H1 (cell line): ENCODE results near the gene NKAIN2. TPM values are rescaled to one million over a fixed set of nuclear protein-coding genes. Genes with fewer than 3 reads are reported as not detected.

Source experiments
- CTCF ChIA-PET: fragments of 300-600 bp; sonication (Branson Sonifier 250); formaldehyde crosslinking; loops from one replicate; lab custom pipeline; 2021; ENCODE audit not compliant: partially characterized antibody; lab: Charles Lee
- POLR2A ChIA-PET: fragments of 300-600 bp; sonication (Branson Sonifier 250); formaldehyde crosslinking; loops from one replicate; lab custom pipeline; 2021; ENCODE audit warnings: inconsistent platforms; ENCODE audit not compliant: partially characterized antibody; lab: Charles Lee
- DNase-seq, 2 experiments: peaks; one replicate each; pipeline versions ENCODE4 v3.0.0 to v3.0.0-alpha.2; 2010 to 2022; ENCODE audit warnings: low spot score in 2 of 2, low read depth in 1 of 2, mixed read lengths in 1 of 2
- FAIRE-seq: peaks from 2 replicates; lab custom pipeline; 2011; peaks lifted over from hg19 to GRCh38; lab: Jason Lieb, UNC
- H2AFZ ChIP-seq: 2 replicates; pipeline ENCODE4 v1.8.1; 2012; ENCODE audit warnings: low read length, inconsistent platforms
- H2AK5ac ChIP-seq: 2 replicates; pipeline ENCODE4 v1.6.1; 2013; ENCODE audit warnings: low read depth, low read length
- H2BK120ac ChIP-seq: replicated peaks from 2 replicates; pipeline ENCODE3; 2013; ENCODE audit warnings: low read depth, low read length, inconsistent platforms
- H2BK12ac ChIP-seq: 2 replicates; pipeline ENCODE4 v1.6.1; 2013; ENCODE audit warnings: low read depth, low read length
- H2BK15ac ChIP-seq: 2 replicates; pipeline ENCODE4 v1.6.1; 2013; ENCODE audit warnings: low read length
- H2BK20ac ChIP-seq: 2 replicates; pipeline ENCODE4 v1.6.1; 2013; ENCODE audit warnings: low read length
- H2BK5ac ChIP-seq: 2 replicates; pipeline ENCODE4 v1.6.1; 2013; ENCODE audit warnings: low read depth, low read length
- H3K14ac ChIP-seq: 2 replicates; pipeline ENCODE4 v1.6.1; 2013; ENCODE audit warnings: inconsistent platforms; ENCODE audit not compliant: insufficient read length
- H3K18ac ChIP-seq: 2 replicates; pipeline ENCODE4 v1.6.1; 2013; ENCODE audit warnings: low read length; ENCODE audit errors: extremely low read depth
- H3K23ac ChIP-seq: 2 replicates; pipeline ENCODE4 v1.6.1; 2013; ENCODE audit warnings: inconsistent platforms; ENCODE audit not compliant: insufficient read length
- H3K23me2 ChIP-seq: 2 replicates; pipeline ENCODE4 v1.6.1; 2013; ENCODE audit warnings: low read depth, low read length
- H3K27ac ChIP-seq: 2 replicates; pipeline ENCODE4 v1.6.1; 2011; ENCODE audit warnings: low read depth, low read length, inconsistent platforms
- H3K27me3 ChIP-seq, 4 experiments: replicated peaks in 1 of 4; 1 replicate in 1 of 4; 2 replicates in 3 of 4; pipeline versions ENCODE4 v1.6.1 to v1.8.1; 2011 to 2013; ENCODE audit warnings: low read length in 3 of 4, mild to moderate bottlenecking in 3 of 4, inconsistent platforms in 2 of 4, mixed read lengths in 2 of 4, moderate library complexity in 1 of 4; ENCODE audit not compliant: control insufficient read depth in 3 of 4, insufficient read depth in 3 of 4; ENCODE audit errors: extremely low read depth in 1 of 4
- H3K36me3 ChIP-seq, 4 experiments: 2 replicates each; pipeline versions ENCODE4 v1.6.1 to v1.8.1; 2011 to 2013; ENCODE audit warnings: mild to moderate bottlenecking in 4 of 4, low read length in 3 of 4, moderate library complexity in 2 of 4, control low read depth in 1 of 4, inconsistent platforms in 1 of 4; ENCODE audit not compliant: insufficient read depth in 4 of 4, control insufficient read depth in 2 of 4
- H3K4ac ChIP-seq: replicated peaks from 2 replicates; pipeline ENCODE3; 2013; ENCODE audit warnings: low read length, low read depth, mixed read lengths, inconsistent platforms; ENCODE audit not compliant: insufficient read length
- H3K4me1 ChIP-seq, 4 experiments: replicated peaks in 1 of 4; 1 replicate in 1 of 4; 2 replicates in 3 of 4; pipeline versions ENCODE4 v1.6.1 to v1.8.1; 2011 to 2013; ENCODE audit warnings: low read length in 3 of 4, inconsistent platforms in 2 of 4, mixed read lengths in 1 of 4; ENCODE audit not compliant: insufficient read depth in 4 of 4, control insufficient read depth in 3 of 4
- H3K4me2 ChIP-seq, 2 experiments: 2 replicates each; pipeline versions ENCODE4 v1.6.1 to v1.8.1; 2011 to 2013; ENCODE audit warnings: low read depth in 2 of 2, low read length in 2 of 2, control low read depth in 1 of 2, inconsistent platforms in 1 of 2, mild to moderate bottlenecking in 1 of 2; ENCODE audit not compliant: insufficient read depth in 1 of 2
- H3K4me3 ChIP-seq, 4 experiments: fragments of 200-600, 300-600 bp in 1 of 4; sonication (generic), shearing (Covaris generic), sonication (Bioruptor Twin) in 1 of 4; 2 replicates each; pipeline versions ENCODE4 v1.5.1 to v1.8.1; 2011 to 2016; ENCODE audit warnings: low read length in 4 of 4, low read depth in 3 of 4, control low read depth in 2 of 4, inconsistent platforms in 2 of 4, mild to moderate bottlenecking in 2 of 4, mixed read lengths in 1 of 4, moderate library complexity in 1 of 4; ENCODE audit not compliant: insufficient read depth in 2 of 4; ENCODE audit errors: extremely low read depth in 1 of 4
- H3K56ac ChIP-seq: replicated peaks from 2 replicates; pipeline ENCODE3; 2013; ENCODE audit warnings: low read depth, mild to moderate bottlenecking, mixed read lengths, low read length, inconsistent platforms; ENCODE audit not compliant: insufficient read length
- H3K79me1 ChIP-seq: 2 replicates; pipeline ENCODE4 v1.6.1; 2013; ENCODE audit warnings: low read depth, low read length, control low read depth
- H3K79me2 ChIP-seq, 2 experiments: 2 replicates each; pipeline versions ENCODE4 v1.6.1 to v1.8.1; 2012 to 2013; ENCODE audit warnings: low read length in 2 of 2, mild to moderate bottlenecking in 2 of 2, inconsistent platforms in 1 of 2; ENCODE audit not compliant: insufficient read depth in 2 of 2, control insufficient read depth in 1 of 2
- H3K9ac ChIP-seq, 4 experiments: replicated peaks in 1 of 4; 1 replicate in 1 of 4; 2 replicates in 3 of 4; pipeline versions ENCODE4 v1.6.1 to v1.8.1; 2011 to 2013; ENCODE audit warnings: low read depth in 3 of 4, low read length in 3 of 4, control low read depth in 2 of 4, mild to moderate bottlenecking in 2 of 4, moderate library complexity in 2 of 4, inconsistent platforms in 1 of 4; ENCODE audit errors: extremely low read depth in 1 of 4
- H3K9me3 ChIP-seq, 2 experiments: 2 replicates each; pipeline versions ENCODE4 v1.6.1 to v1.8.1; 2012 to 2013; ENCODE audit warnings: mild to moderate bottlenecking in 2 of 2, moderate library complexity in 2 of 2, control low read depth in 1 of 2, inconsistent platforms in 1 of 2, low read depth in 1 of 2, low read length in 1 of 2, mixed read lengths in 1 of 2; ENCODE audit not compliant: insufficient read depth in 2 of 2
- H4K20me1 ChIP-seq, 2 experiments: replicated peaks in 1 of 2; 2 replicates each; pipeline versions ENCODE3 to v1.8.1; 2011 to 2013; ENCODE audit warnings: inconsistent platforms in 2 of 2, low read length in 2 of 2, mild to moderate bottlenecking in 1 of 2; ENCODE audit not compliant: insufficient read depth in 2 of 2, control insufficient read depth in 1 of 2
- H4K5ac ChIP-seq: 2 replicates; pipeline ENCODE4 v1.6.1; 2013; ENCODE audit warnings: low read length, low read depth, mixed read lengths, inconsistent platforms; ENCODE audit not compliant: insufficient read length
- H4K8ac ChIP-seq: 2 replicates; pipeline ENCODE4 v1.8.0; 2013; ENCODE audit warnings: mild to moderate bottlenecking, moderate library complexity, low read length, inconsistent platforms; ENCODE audit not compliant: insufficient read depth; ENCODE audit errors: extremely low read depth
- H4K91ac ChIP-seq: replicated peaks from 2 replicates; pipeline ENCODE3; 2013; ENCODE audit warnings: low read length, mixed read lengths, inconsistent platforms; ENCODE audit not compliant: insufficient read length
- CEBPB ChIP-seq: IDR thresholded peaks from 2 replicates; pipeline ENCODE4 v1.6.1; 2012; ENCODE audit warnings: low read depth, low read length
- GTF2F1 ChIP-seq: IDR thresholded peaks from 2 replicates; pipeline ENCODE4 v1.6.1; 2012; ENCODE audit warnings: low read depth, low read length, improper control_type of control experiment, borderline replicate concordance
- NRF1 ChIP-seq: IDR thresholded peaks from 2 replicates; pipeline ENCODE4 v1.6.1; 2011; ENCODE audit warnings: mild to moderate bottlenecking, low read depth, low read length, improper control_type of control experiment
- SUZ12 ChIP-seq: fragments of 200-600 bp; sonication (generic); IDR thresholded peaks from 2 replicates; pipeline ENCODE4 v1.6.1; 2012; ENCODE audit warnings: mild to moderate bottlenecking, inconsistent platforms, low read length, moderate library complexity, mixed read lengths
- YY1 ChIP-seq: IDR thresholded peaks from 2 replicates; pipeline ENCODE4 v1.6.1; 2011; ENCODE audit warnings: low read depth, mild to moderate bottlenecking, low read length
- WGBS, 2 experiments: shearing (Covaris generic) in 1 of 2; methylation state at CpG; one replicate each; pipeline versions ENCODE4 v1.1.6 to v1.1.7; 2013 to 2015; ENCODE audit warnings: low lambda C conversion rate in 2 of 2, mixed read lengths in 2 of 2, inconsistent platforms in 1 of 2, low coverage in 1 of 2, missing lambda C conversion rate in 1 of 2; ENCODE audit not compliant: insufficient replicate concordance in 2 of 2, insufficient coverage in 1 of 2, insufficient read length in 1 of 2; ENCODE audit errors: extremely low coverage in 1 of 2, missing lambda C conversion rate in 1 of 2; 5-methylcytosine and 5-hydroxymethylcytosine counted together
- polyA plus RNA-seq, 7 experiments: library from polyadenylated mRNA; depleted of rRNA in 3 of 7; stranded (reverse) in 5 of 7; unstranded in 2 of 7; fragments of >200 nt in 5 of 7; fragments of 200-250 nt in 2 of 7; gene quantifications; 1 replicate in 5 of 7; 2 replicates in 1 of 7; 4 replicates in 1 of 7; pipeline versions ENCODE4 v1.2.1 to v1.2.3, GENCODE V29; 2011 to 2013; ENCODE audit warnings: missing spikeins in 2 of 7, mixed read lengths in 2 of 7
- total RNA-seq: library from RNA; stranded (reverse); fragmentation: NEBNext Ultra II Directional; extraction: Animal tissue kit (Norgen Biotek cat#: 25700); gene quantifications from 2 replicates; pipeline ENCODE4 v1.2.1, GENCODE V29; 2021

Gene NKAIN2
- total and polyA plus RNA-seq, 2 of the 8 experiments (the other 6 are each of a cell fraction or from before 2014, with no cell fraction given): 0.20 to 0.34 TPM

- H3K79me1 ChIP-seq: no peaks in the 10 kb centered on the region
- no peaks in the 10 kb centered on the region for H3K36me3 ChIP-seq
- H2BK12ac ChIP-seq: no peak overlapping the region
- H2AFZ ChIP-seq: no peak overlapping the region
- POLR2A ChIA-PET: no interaction called here
- H3K9me3 ChIP-seq: no peaks in the 10 kb centered on the region
- H4K91ac ChIP-seq: no peak overlapping the region
- no peak overlapping the region for H2BK5ac ChIP-seq
- no peak overlapping the region for H3K27ac ChIP-seq
- 80% methylated on average over 1 of the region's 1 CpG; no CpG with 5 or more reads in 1 of the 2 experiments for WGBS, 2 experiments
- H3K14ac ChIP-seq: no peak overlapping the region
- no peak overlapping the region for H3K4me2 ChIP-seq
- no peak overlapping the region for H3K4ac ChIP-seq
- no peak overlapping the region for H3K4me3 ChIP-seq
- TF ChIP-seq YY1 (no peak), CEBPB (no peak), SUZ12 (no peak), GTF2F1 (no peak), NRF1 (no peak)
- TF ChIP-seq, all 59 proteins: peak for 0
- H3K4me1 ChIP-seq: no peaks in the 10 kb centered on the region
- H2BK15ac ChIP-seq: no peak overlapping the region
- no peak overlapping the region for H3K23ac ChIP-seq
- H3K56ac ChIP-seq: no peak overlapping the region
- H4K5ac ChIP-seq: no peak overlapping the region
- no peaks in the 10 kb centered on the region for H3K27me3 ChIP-seq
- no peak overlapping the region for H3K18ac ChIP-seq
- no peak overlapping the region for H3K9ac ChIP-seq
- peaks cover 0 to 3% of the 10 kb centered on the region in 2 experiments for H4K20me1 ChIP-seq
- no peak overlapping the region for H2BK120ac ChIP-seq
- FAIRE-seq (no peak), DNase-seq (no peak)
- H2BK20ac ChIP-seq: no peak overlapping the region
- H4K8ac ChIP-seq: no peak overlapping the region
- H2AK5ac ChIP-seq: no peak overlapping the region
- no peaks in the 10 kb centered on the region for H3K23me2 ChIP-seq
- CTCF ChIA-PET: no interaction called here
- H3K79me2 ChIP-seq: no peaks in the 10 kb centered on the region
These were observed 95.0 kb downstream of the NKAIN2 start for GRCh38 chr6:123898665-123899064.
